ENCODE measurements around the gene CCKAR. TPM values are rescaled to one million over a fixed set of nuclear protein-coding genes. Genes with fewer than 3 reads are reported as not detected.

Gene CCKAR
- total and polyA plus RNA-seq, 2 donors (not counting 3 experiments of a cell fraction or from before 2014, with no cell fraction given) = not detected

DNA sequence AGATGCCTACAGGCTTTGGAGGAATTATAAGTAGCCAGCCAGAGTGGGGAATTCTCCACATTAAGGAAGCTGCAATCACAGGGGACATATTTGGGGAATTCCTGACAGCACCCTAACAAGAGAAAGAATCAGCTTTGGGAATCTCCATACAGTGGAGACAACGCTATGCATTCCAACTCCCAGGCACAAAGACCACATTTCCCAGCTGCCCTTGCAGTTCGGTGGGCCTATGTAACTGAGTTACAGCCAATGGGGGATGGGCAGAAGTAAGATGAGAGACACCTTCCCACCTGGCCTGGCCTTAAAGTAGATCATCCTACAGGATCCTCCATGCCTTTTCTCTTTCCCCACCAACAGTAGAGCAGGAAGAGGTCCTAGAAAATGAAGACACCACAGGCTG, 43.4 kb upstream of the CCKAR start:
- dilution Hi-C loops (cut with MboI; ENCODE audit: extremely low pct_ligation_motif_present, low sequenced_read_pairs) = no loop called here
- H3K9ac ChIP-seq (replicated peaks; ENCODE audit: extremely low read depth, insufficient read depth, low read length) = no peak overlapping the region
- intact Hi-C loops (cut with micrococcal nuclease) = no loop called here
- H3K4me2 ChIP-seq (ENCODE audit: insufficient read depth, low read length) = no peak overlapping the region
- no peaks in the 10 kb centered on the region for H3K36me3 ChIP-seq (ENCODE audit: control insufficient read depth in 2 of 2, extremely low read depth in 1 of 2, insufficient read depth in 2 of 2, low read length in 2 of 2)
- no peaks in the 10 kb centered on the region for H3K79me2 ChIP-seq (ENCODE audit: control insufficient read depth, insufficient read depth, low read length)
- H3K9me3 ChIP-seq (replicated peaks; ENCODE audit: control insufficient read depth, insufficient read depth, low read length) = no peaks in the 10 kb centered on the region
- no peak overlapping the region for H3K4me3 ChIP-seq (replicated peaks in 1 of 3; ENCODE audit: insufficient read depth in 1 of 3, low read depth in 1 of 3, low read length in 3 of 3)
- no peak for FAIRE-seq
- POLR2A ChIA-PET = no interaction called here
- no peak overlapping the region for H3K27ac ChIP-seq (ENCODE audit: insufficient read depth, low read depth, low read length)
- no peak overlapping the region for H2AFZ ChIP-seq (ENCODE audit: low read depth, low read length)
- no peak for DNase-seq (ENCODE audit: low read depth, low spot score)
- BruUV-seq (replicated peaks) = no TSS peak
- H4K20me1 ChIP-seq (replicated peaks; ENCODE audit: control insufficient read depth, extremely low read depth, insufficient read depth, low read length) = no peaks in the 10 kb centered on the region
- CTCF ChIA-PET = no interaction called here
- H3K4me1 ChIP-seq (ENCODE audit: control insufficient read depth, extremely low read depth, insufficient read depth, low read length) = no peaks in the 10 kb centered on the region
- no peaks in the 10 kb centered on the region for H3K9me1 ChIP-seq (replicated peaks; ENCODE audit: control insufficient read depth, extremely low read depth, insufficient read depth, low read length)
- TF ChIP-seq, protein P1, sequence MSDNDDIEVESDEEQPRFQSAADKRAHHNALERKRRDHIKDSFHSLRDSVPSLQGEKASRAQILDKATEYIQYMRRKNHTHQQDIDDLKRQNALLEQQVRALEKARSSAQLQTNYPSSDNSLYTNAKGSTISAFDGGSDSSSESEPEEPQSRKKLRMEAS (IDR thresholded peaks at IDR 0.05; ENCODE audit: insufficient read depth, insufficient read length) = no peak
- TF ChIP-seq GATA2 (IDR thresholded peaks at IDR 0.05; ENCODE audit: insufficient read depth, insufficient read length, low read depth, low read length) (no peak), POLR2A (IDR thresholded peaks at IDR 0.05; ENCODE audit: low read depth, low read length) (no peak), MYC (IDR thresholded peaks at IDR 0.05; ENCODE audit: low read depth, low read length) (no peak)
- TF ChIP-seq, protein P2, sequence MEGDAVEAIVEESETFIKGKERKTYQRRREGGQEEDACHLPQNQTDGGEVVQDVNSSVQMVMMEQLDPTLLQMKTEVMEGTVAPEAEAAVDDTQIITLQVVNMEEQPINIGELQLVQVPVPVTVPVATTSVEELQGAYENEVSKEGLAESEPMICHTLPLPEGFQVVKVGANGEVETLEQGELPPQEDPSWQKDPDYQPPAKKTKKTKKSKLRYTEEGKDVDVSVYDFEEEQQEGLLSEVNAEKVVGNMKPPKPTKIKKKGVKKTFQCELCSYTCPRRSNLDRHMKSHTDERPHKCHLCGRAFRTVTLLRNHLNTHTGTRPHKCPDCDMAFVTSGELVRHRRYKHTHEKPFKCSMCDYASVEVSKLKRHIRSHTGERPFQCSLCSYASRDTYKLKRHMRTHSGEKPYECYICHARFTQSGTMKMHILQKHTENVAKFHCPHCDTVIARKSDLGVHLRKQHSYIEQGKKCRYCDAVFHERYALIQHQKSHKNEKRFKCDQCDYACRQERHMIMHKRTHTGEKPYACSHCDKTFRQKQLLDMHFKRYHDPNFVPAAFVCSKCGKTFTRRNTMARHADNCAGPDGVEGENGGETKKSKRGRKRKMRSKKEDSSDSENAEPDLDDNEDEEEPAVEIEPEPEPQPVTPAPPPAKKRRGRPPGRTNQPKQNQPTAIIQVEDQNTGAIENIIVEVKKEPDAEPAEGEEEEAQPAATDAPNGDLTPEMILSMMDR (IDR thresholded peaks at IDR 0.05; ENCODE audit: extremely low read depth in 1 of 2, insufficient read depth in 1 of 2, low read depth in 1 of 2, low read length in 2 of 2) = no peak
- peaks cover 0 to 6% of the 10 kb centered on the region in 2 experiments for H3K27me3 ChIP-seq (ENCODE audit: control insufficient read depth in 2 of 2, insufficient read depth in 2 of 2, low read length in 2 of 2)

DNA sequence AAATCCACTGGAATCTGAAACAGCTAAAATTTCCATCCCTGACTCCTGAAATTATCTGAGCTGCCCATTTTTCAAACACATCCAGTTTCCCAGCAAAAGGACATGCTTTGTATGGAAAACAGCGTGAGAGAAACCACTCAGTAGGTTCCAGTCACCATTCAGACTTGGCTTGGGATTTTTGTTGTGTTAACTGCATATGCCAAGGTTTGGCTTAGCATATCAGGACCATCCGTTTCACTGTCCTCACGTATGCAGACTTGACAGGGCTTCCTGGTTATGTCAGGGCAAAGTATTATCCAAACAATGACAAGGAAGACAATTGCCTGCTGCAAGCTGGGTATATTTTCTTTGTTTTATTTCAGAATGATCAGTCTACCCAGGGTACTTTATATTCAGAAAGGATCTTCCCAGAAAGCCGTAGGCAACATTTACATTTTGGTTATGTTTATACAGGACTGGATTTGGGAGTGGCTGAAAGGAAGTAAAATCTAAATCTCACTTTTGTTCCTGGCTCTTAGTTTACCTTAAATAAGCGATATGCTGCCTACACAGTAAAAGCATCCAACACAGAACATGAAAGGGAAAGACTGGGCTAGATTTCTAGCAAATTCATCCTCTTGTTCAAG, 41.3 kb upstream of the CCKAR start:
- CTCF ChIA-PET = no interaction called here
- TF ChIP-seq EZH2 (IDR thresholded peaks at IDR 0.05; ENCODE audit: borderline replicate concordance, low read depth, low read length, severe bottlenecking) = no peak
- TF ChIP-seq FOS (IDR thresholded peaks at IDR 0.05; ENCODE audit: borderline replicate concordance, insufficient read depth, low read length) = no peak
- TF ChIP-seq POLR2AphosphoS5 (IDR thresholded peaks at IDR 0.05; ENCODE audit: insufficient read depth, low read depth, low read length) = no peak
- TF ChIP-seq, protein P1 (IDR thresholded peaks at IDR 0.05; ENCODE audit: insufficient read depth, insufficient read length) = no peak
- Histone ChIP-seq H3K27ac (ENCODE audit: insufficient read depth, low read depth, low read length) (no peak overlapping the region), H2AFZ (ENCODE audit: low read depth, low read length) (no peak overlapping the region), H3K79me2 (ENCODE audit: control insufficient read depth, insufficient read depth, low read length) (no peaks in the 10 kb centered on the region), H4K20me1 (replicated peaks; ENCODE audit: control insufficient read depth, extremely low read depth, insufficient read depth, low read length) (no peaks in the 10 kb centered on the region), H3K9ac (replicated peaks; ENCODE audit: extremely low read depth, insufficient read depth, low read length) (no peak overlapping the region), H3K9me1 (replicated peaks; ENCODE audit: control insufficient read depth, extremely low read depth, insufficient read depth, low read length) (no peaks in the 10 kb centered on the region), H3K4me1 (ENCODE audit: control insufficient read depth, extremely low read depth, insufficient read depth, low read length) (no peaks in the 10 kb centered on the region), H3K36me3 (ENCODE audit: control insufficient read depth in 2 of 2, extremely low read depth in 1 of 2, insufficient read depth in 2 of 2, low read length in 2 of 2) (no peaks in the 10 kb centered on the region), H3K9me3 (replicated peaks; ENCODE audit: control insufficient read depth, insufficient read depth, low read length) (no peaks in the 10 kb centered on the region), H3K4me3 (replicated peaks in 1 of 3; ENCODE audit: insufficient read depth in 1 of 3, low read depth in 1 of 3, low read length in 3 of 3) (no peak overlapping the region), H3K4me2 (ENCODE audit: insufficient read depth, low read length) (no peak overlapping the region), H3K27me3 (ENCODE audit: control insufficient read depth in 2 of 2, insufficient read depth in 2 of 2, low read length in 2 of 2) (peaks cover 0 to 6% of the 10 kb centered on the region in 2 experiments)
- FAIRE-seq (peak; percentile 8), DNase-seq (ENCODE audit: low read depth, low spot score) (no peak)
- no TSS peak for BruUV-seq (replicated peaks)
- dilution Hi-C loops (cut with MboI; ENCODE audit: extremely low pct_ligation_motif_present, low sequenced_read_pairs) = no loop called here
- intact Hi-C loops (cut with micrococcal nuclease) = no loop called here
- POLR2A ChIA-PET = no interaction called here
